ENCODE data around the gene ZNF536. TPM values are rescaled to one million over a fixed set of nuclear protein-coding genes. Genes with fewer than 3 reads are reported as not detected.
A peak's percentile ranks its signal among the peaks of the same experiment; 100 is the strongest.

ZNF536 gene
- total and polyA plus RNA-seq, 2 of the 4 experiments (the other 2 are of a cell fraction), result not detected

DNA sequence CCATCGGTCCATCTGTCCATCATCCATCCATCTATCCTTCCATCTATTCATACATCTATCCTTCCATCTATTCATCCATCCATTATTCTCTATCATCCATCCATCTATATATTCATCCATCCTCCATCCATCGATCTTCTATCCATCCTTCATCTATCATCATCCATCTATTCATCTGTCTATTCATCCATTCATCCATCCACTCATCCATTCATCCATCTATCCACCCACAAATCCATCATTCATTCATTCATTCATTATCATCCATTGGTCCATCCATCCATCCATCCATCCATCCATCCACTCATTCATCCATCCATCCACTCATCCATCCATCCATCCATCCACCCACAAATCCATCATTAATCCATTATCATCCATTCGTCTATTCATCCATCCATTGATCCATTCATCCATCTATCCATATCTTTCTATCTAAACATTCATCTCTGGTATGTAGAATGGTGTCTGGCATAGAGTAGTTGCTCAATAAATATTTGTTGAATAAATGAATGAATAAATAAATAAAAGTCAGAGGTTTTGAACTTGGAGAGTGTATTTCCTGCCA lies 36.6 kb downstream of the ZNF536 start:
- H2BK20ac ChIP-seq (ENCODE audit: low read depth, low read length), result no peak overlapping the region
- no peak overlapping the region for H2AK9ac ChIP-seq (replicated peaks; ENCODE audit: low read depth, low read length, poor library complexity)
- no peaks in the 10 kb centered on the region for H3K27me3 ChIP-seq (ENCODE audit: control insufficient read depth, insufficient read depth, low read length)
- no peak overlapping the region for H3K27ac ChIP-seq (ENCODE audit: insufficient read depth, low read length)
- H3K4me1 ChIP-seq (ENCODE audit: control insufficient read depth, insufficient read depth, low read length), result no peaks in the 10 kb centered on the region
- no peak overlapping the region for H3K14ac ChIP-seq (replicated peaks; ENCODE audit: low read depth, low read length)
- H3K9me1 ChIP-seq (ENCODE audit: insufficient read depth, low read length), result no peaks in the 10 kb centered on the region
- H4K5ac ChIP-seq (ENCODE audit: low read depth, low read length), result no peak overlapping the region
- 22 to 100% methylated on average over 1 to 2 of the region's 3 CpGs for WGBS, 2 experiments (ENCODE audit: extremely low coverage in 2 of 2, insufficient read length in 1 of 2)
- H3K9ac ChIP-seq (ENCODE audit: low read depth, low read length), result no peak overlapping the region
- no peak for DNase-seq
- H3K4me3 ChIP-seq (ENCODE audit: insufficient read depth, low read depth, low read length), result no peak overlapping the region
- peak overlapping the region; percentile 30 for H2BK5ac ChIP-seq (ENCODE audit: low read depth, low read length, poor library complexity, severe bottlenecking)
- BruUV-seq (replicated peaks), result no TSS peak
- no peak for TF ChIP-seq CHD1 (IDR thresholded peaks at IDR 0.05; ENCODE audit: low read depth, low read length)
- no peak for TF ChIP-seq FOS (IDR thresholded peaks at IDR 0.05; ENCODE audit: low read depth, low read length)
- no peak for TF ChIP-seq MXI1 (IDR thresholded peaks at IDR 0.05; ENCODE audit: borderline replicate concordance, low read depth, low read length)
- no peak for TF ChIP-seq RFX5 (IDR thresholded peaks at IDR 0.05; ENCODE audit: low read depth, low read length)
- TF ChIP-seq, protein P1, sequence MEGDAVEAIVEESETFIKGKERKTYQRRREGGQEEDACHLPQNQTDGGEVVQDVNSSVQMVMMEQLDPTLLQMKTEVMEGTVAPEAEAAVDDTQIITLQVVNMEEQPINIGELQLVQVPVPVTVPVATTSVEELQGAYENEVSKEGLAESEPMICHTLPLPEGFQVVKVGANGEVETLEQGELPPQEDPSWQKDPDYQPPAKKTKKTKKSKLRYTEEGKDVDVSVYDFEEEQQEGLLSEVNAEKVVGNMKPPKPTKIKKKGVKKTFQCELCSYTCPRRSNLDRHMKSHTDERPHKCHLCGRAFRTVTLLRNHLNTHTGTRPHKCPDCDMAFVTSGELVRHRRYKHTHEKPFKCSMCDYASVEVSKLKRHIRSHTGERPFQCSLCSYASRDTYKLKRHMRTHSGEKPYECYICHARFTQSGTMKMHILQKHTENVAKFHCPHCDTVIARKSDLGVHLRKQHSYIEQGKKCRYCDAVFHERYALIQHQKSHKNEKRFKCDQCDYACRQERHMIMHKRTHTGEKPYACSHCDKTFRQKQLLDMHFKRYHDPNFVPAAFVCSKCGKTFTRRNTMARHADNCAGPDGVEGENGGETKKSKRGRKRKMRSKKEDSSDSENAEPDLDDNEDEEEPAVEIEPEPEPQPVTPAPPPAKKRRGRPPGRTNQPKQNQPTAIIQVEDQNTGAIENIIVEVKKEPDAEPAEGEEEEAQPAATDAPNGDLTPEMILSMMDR (conservative IDR thresholded peaks at IDR 0.05; ENCODE audit: low read depth, low read length), result no peak
- TF ChIP-seq MAFK (IDR thresholded peaks at IDR 0.05; ENCODE audit: low read depth, low read length), result no peak
- TF ChIP-seq RCOR1 (IDR thresholded peaks at IDR 0.05; ENCODE audit: insufficient replicate concordance, low read length), result no peak
- no peak for TF ChIP-seq MAZ (IDR thresholded peaks at IDR 0.05; ENCODE audit: borderline replicate concordance, low read depth, low read length)
- TF ChIP-seq CEBPB (IDR thresholded peaks at IDR 0.05; ENCODE audit: low read depth, low read length), result no peak
- TF ChIP-seq, protein P2, sequence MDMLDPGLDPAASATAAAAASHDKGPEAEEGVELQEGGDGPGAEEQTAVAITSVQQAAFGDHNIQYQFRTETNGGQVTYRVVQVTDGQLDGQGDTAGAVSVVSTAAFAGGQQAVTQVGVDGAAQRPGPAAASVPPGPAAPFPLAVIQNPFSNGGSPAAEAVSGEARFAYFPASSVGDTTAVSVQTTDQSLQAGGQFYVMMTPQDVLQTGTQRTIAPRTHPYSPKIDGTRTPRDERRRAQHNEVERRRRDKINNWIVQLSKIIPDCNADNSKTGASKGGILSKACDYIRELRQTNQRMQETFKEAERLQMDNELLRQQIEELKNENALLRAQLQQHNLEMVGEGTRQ (IDR thresholded peaks at IDR 0.05; ENCODE audit: low read depth, low read length), result no peak
- no peak for TF ChIP-seq NFE2L2 (IDR thresholded peaks at IDR 0.05; ENCODE audit: low read depth, low read length)
- TF ChIP-seq RAD21 (IDR thresholded peaks at IDR 0.05; ENCODE audit: low read length), result no peak
- no peak for TF ChIP-seq POLR2A (IDR thresholded peaks at IDR 0.05; ENCODE audit: low read depth, low read length)
- TF ChIP-seq, protein P3, sequence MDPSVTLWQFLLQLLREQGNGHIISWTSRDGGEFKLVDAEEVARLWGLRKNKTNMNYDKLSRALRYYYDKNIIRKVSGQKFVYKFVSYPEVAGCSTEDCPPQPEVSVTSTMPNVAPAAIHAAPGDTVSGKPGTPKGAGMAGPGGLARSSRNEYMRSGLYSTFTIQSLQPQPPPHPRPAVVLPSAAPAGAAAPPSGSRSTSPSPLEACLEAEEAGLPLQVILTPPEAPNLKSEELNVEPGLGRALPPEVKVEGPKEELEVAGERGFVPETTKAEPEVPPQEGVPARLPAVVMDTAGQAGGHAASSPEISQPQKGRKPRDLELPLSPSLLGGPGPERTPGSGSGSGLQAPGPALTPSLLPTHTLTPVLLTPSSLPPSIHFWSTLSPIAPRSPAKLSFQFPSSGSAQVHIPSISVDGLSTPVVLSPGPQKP (IDR thresholded peaks at IDR 0.05; ENCODE audit: borderline replicate concordance, low read depth, low read length), result no peak
- TF ChIP-seq BHLHE40 (IDR thresholded peaks at IDR 0.05; ENCODE audit: low read depth, low read length), result no peak
- TF ChIP-seq SMC3 (IDR thresholded peaks at IDR 0.05; ENCODE audit: low read depth, low read length), result no peak
- H4K91ac ChIP-seq (ENCODE audit: insufficient read depth, low read depth, low read length), result no peak overlapping the region
- no peak overlapping the region for H3K4me2 ChIP-seq (ENCODE audit: low read depth, low read length)
- peaks cover 13% of the 10 kb centered on the region for H3K9me3 ChIP-seq (ENCODE audit: control insufficient read depth, insufficient read depth, low read length)
- H3K4ac ChIP-seq (ENCODE audit: low read depth, low read length), result no peak overlapping the region
- no peak overlapping the region for H3K56ac ChIP-seq (ENCODE audit: extremely low read depth, insufficient read depth, low read length)
- ATAC-seq (ENCODE audit: low read depth), result no peak
- no peak overlapping the region for H2AFZ ChIP-seq (replicated peaks; ENCODE audit: low read length, poor library complexity)
- H3K79me1 ChIP-seq (ENCODE audit: low read depth in 1 of 2, low read length in 2 of 2), result no peaks in the 10 kb centered on the region
- in situ Hi-C loops (cut with MboI; ENCODE audit: low sequenced_read_pairs), result no loop called here
- H2BK120ac ChIP-seq (ENCODE audit: low read depth, low read length), result no peak overlapping the region
- H3K18ac ChIP-seq (ENCODE audit: low read depth, low read length), result no peak overlapping the region
- no peaks in the 10 kb centered on the region for H3K36me3 ChIP-seq (ENCODE audit: control insufficient read depth, insufficient read depth, low read length)
- dilution Hi-C loops (cut with HindIII; ENCODE audit: low sequenced_read_pairs, unreplicated experiment), result no loop called here
- H2AK5ac ChIP-seq (ENCODE audit: low read depth, low read length), result no peak overlapping the region
- CTCF ChIA-PET, result no interaction called here
- no peaks in the 10 kb centered on the region for H4K20me1 ChIP-seq (ENCODE audit: insufficient read depth, low read length)
- H4K8ac ChIP-seq (ENCODE audit: low read depth in 2 of 2, low read length in 2 of 2), result no peak overlapping the region
- H3K23ac ChIP-seq (ENCODE audit: low read depth, low read length), result no peak overlapping the region
- POLR2A ChIA-PET (ENCODE audit: unreplicated experiment), result no interaction called here
- intact Hi-C loops (cut with micrococcal nuclease), result no loop called here
- H2BK15ac ChIP-seq (ENCODE audit: low read depth, low read length), result no peak overlapping the region

All from IMR-90 (cell line).